Natural killer cell (primary cell): ENCODE results near the gene CXCL14. TPM values are rescaled to one million over a fixed set of nuclear protein-coding genes. Genes with fewer than 3 reads are reported as not detected.

Experiments
- ATAC-seq, 3 donors: fragments of 150-1000 bp in 2 of 3; fragments of 200-7000 bp in 1 of 3; cut with Tn5 transposase; 1 replicate in 1 of 3; 2 replicates in 2 of 3; pipeline ENCODE4 v1.10.0; 2021; ENCODE audit warnings: mild to moderate bottlenecking in 2 of 3, moderate library complexity in 2 of 3
- DNase-seq, 2 donors: peaks; one replicate each; pipeline versions ENCODE4 v3.0.0 to v3.0.0-alpha.2; 2013 to 2021; ENCODE audit warnings: mixed read lengths in 1 of 2
- H3K27ac ChIP-seq: one replicate; pipeline ENCODE4 v1.5.1; 2013; ENCODE audit warnings: mild to moderate bottlenecking, low read length
- H3K27me3 ChIP-seq: one replicate; pipeline ENCODE4 v1.6.1; 2013; ENCODE audit warnings: low read length; ENCODE audit not compliant: control insufficient read depth, insufficient read depth
- H3K36me3 ChIP-seq: one replicate; pipeline ENCODE4 v1.6.1; 2013; ENCODE audit warnings: low read length; ENCODE audit not compliant: control insufficient read depth, insufficient read depth
- H3K4me1 ChIP-seq: one replicate; pipeline ENCODE4 v1.6.1; 2013; ENCODE audit warnings: low read length; ENCODE audit not compliant: control insufficient read depth, insufficient read depth
- H3K4me3 ChIP-seq: one replicate; pipeline ENCODE4 v1.5.1; 2013; ENCODE audit warnings: low read length
- H3K9me3 ChIP-seq: one replicate; pipeline ENCODE4 v1.6.1; 2013; ENCODE audit warnings: low read length; ENCODE audit not compliant: control insufficient read depth, insufficient read depth
- H3K27ac Mint-ChIP-seq, 2 donors: one replicate each; pipeline ENCODE4 v1.8.0; 2022; ENCODE audit warnings: mild to moderate bottlenecking in 2 of 2, mixed read lengths in 2 of 2, moderate library complexity in 1 of 2
- H3K27me3 Mint-ChIP-seq, 2 donors: one replicate each; pipeline ENCODE4 v1.8.0; 2022; ENCODE audit warnings: low read depth in 2 of 2, mixed read lengths in 2 of 2
- H3K36me3 Mint-ChIP-seq: one replicate; pipeline ENCODE4 v1.8.0; 2022; ENCODE audit warnings: mixed read lengths
- H3K4me1 Mint-ChIP-seq, 2 donors: one replicate each; pipeline ENCODE4 v1.8.0; 2022; ENCODE audit warnings: mixed read lengths in 2 of 2
- H3K4me3 Mint-ChIP-seq: one replicate; pipeline ENCODE4 v1.8.0; 2022; ENCODE audit warnings: mild to moderate bottlenecking, moderate library complexity, mixed read lengths
- H3K9me3 Mint-ChIP-seq, 2 donors: one replicate each; pipeline ENCODE4 v1.8.0; 2022; ENCODE audit warnings: mixed read lengths in 2 of 2
- CTCF ChIP-seq: fragments of 200-600 bp; IDR thresholded peaks from one replicate; pipeline ENCODE4 v1.8.0; 2022; ENCODE audit warnings: antibody characterized with exemption
- WGBS: methylation state at CpG from one replicate; pipeline ENCODE4 v1.1.7; 2013; ENCODE audit warnings: missing lambda C conversion rate; ENCODE audit not compliant: insufficient coverage; 5-methylcytosine and 5-hydroxymethylcytosine counted together
- intact Hi-C: fragments of 100-400 bp; cut with micrococcal nuclease; formaldehyde crosslinking; loops from one replicate; pipeline ENCODE4 v1.14.2; 2022
- total RNA-seq, 4 donors: library from RNA; stranded (reverse); fragments of 120-200 nt in 1 of 4; gene quantifications; one replicate each; pipeline versions ENCODE4 v1.2.3 to v1.2.4, GENCODE V29; 2013 to 2022

CXCL14 gene
- total RNA-seq, 3 donors from 2014 or later (not counting 1 experiment from before 2014, with no cell fraction given) = not detected

- Mint-ChIP-seq H3K4me3 (no peak within 1 kb of the TSS), H3K27me3 (peaks cover 58 to 84% of the 10 kb centered on the region in 2 donors), H3K4me1 (peaks cover under 1% of the 10 kb centered on the region in 2 donors), H3K9me3 (no peaks in the 10 kb centered on the region), H3K36me3 (no peaks in the 10 kb centered on the region), H3K27ac (no peak within 1 kb of the TSS)
- H3K4me3 ChIP-seq = no peak within 1 kb of the TSS
- WGBS = 6% methylated on average over 72 of the region's 74 CpGs
- intact Hi-C loops = no loop called here
- DNase-seq (no peak), ATAC-seq (no peak)
- H3K4me1 ChIP-seq = no peaks in the 10 kb centered on the region
- no peak for TF ChIP-seq CTCF
- no peaks in the 10 kb centered on the region for H3K9me3 ChIP-seq
- no peaks in the 10 kb centered on the region for H3K36me3 ChIP-seq
- no peak within 1 kb of the TSS for H3K27ac ChIP-seq
- peaks cover 19% of the 10 kb centered on the region for H3K27me3 ChIP-seq
Measured at GRCh38 chr5:135535820-135536801, 42.7 kb downstream of the CXCL14 start, which contains the start of gene NEUROG1. Gene NEUROG1, minus strand, starts transcription at chr5:135535964. Its CDS starts 274 bp downstream, at chr5:135535690.

- TF ChIP-seq CTCF = no peak
Measured at GRCh38 chr5:135535420-135535819, 43.4 kb downstream of the CXCL14 start.

GRCh38 chr5:135534609-135535419 lies 44.0 kb downstream of the CXCL14 start:
- Mint-ChIP-seq H3K4me1 (no peaks in the 10 kb centered on the region), H3K36me3 (no peaks in the 10 kb centered on the region), H3K4me3 (no peak overlapping the region), H3K27me3 (peaks cover 55 to 86% of the 10 kb centered on the region in 2 donors), H3K27ac (no peak overlapping the region), H3K9me3 (no peaks in the 10 kb centered on the region)
- H3K27me3 ChIP-seq = peaks cover 10% of the 10 kb centered on the region
- TF ChIP-seq CTCF = no peak
- H3K4me1 ChIP-seq = no peaks in the 10 kb centered on the region
- intact Hi-C loops = no loop called here
- no peak overlapping the region for H3K27ac ChIP-seq
- no peak for DNase-seq
- H3K4me3 ChIP-seq = no peak overlapping the region
- no peaks in the 10 kb centered on the region for H3K9me3 ChIP-seq
- H3K36me3 ChIP-seq = no peaks in the 10 kb centered on the region
- no peak for ATAC-seq
- WGBS = 5% methylated on average over 61 of the region's 61 CpGs

More at GRCh38 chr5:135535420-135535819, 43.4 kb downstream of the CXCL14 start:
- peaks cover 52 to 84% of the 10 kb centered on the region in 2 donors for H3K27me3 Mint-ChIP-seq
- Histone ChIP-seq H3K9me3 (no peaks in the 10 kb centered on the region), H3K27ac (no peak overlapping the region), H3K4me1 (no peaks in the 10 kb centered on the region), H3K27me3 (peaks cover 14% of the 10 kb centered on the region), H3K4me3 (no peak overlapping the region), H3K36me3 (no peaks in the 10 kb centered on the region)
- no peak overlapping the region for H3K4me3 Mint-ChIP-seq
- H3K27ac Mint-ChIP-seq = no peak overlapping the region
- ATAC-seq (no peak), DNase-seq (no peak)
- H3K9me3 Mint-ChIP-seq = no peaks in the 10 kb centered on the region
- no peaks in the 10 kb centered on the region for H3K36me3 Mint-ChIP-seq
- no peaks in the 10 kb centered on the region for H3K4me1 Mint-ChIP-seq
- intact Hi-C loops = no loop called here
- 6% methylated on average over 44 of the region's 44 CpGs for WGBS
